ENCODE data around the gene HTT.

- TF ChIP-seq REST (IDR thresholded peaks at IDR 0.05; ENCODE audit: insufficient replicate concordance, low read depth): no peak
- no peak for TF ChIP-seq CTCF (IDR thresholded peaks at IDR 0.05; ENCODE audit: insufficient read depth, low read length)
Measured at GRCh38 chr4:3197366-3198105, 123.1 kb downstream of the HTT start.
